ENCODE results near the gene EPHB3.
"Not testable (repeated sequence)": the region's sequence is repeated elsewhere in the genome, so short reads cannot be mapped to it uniquely, and the experiment has no call there.

The EPHB3 gene

DNA sequence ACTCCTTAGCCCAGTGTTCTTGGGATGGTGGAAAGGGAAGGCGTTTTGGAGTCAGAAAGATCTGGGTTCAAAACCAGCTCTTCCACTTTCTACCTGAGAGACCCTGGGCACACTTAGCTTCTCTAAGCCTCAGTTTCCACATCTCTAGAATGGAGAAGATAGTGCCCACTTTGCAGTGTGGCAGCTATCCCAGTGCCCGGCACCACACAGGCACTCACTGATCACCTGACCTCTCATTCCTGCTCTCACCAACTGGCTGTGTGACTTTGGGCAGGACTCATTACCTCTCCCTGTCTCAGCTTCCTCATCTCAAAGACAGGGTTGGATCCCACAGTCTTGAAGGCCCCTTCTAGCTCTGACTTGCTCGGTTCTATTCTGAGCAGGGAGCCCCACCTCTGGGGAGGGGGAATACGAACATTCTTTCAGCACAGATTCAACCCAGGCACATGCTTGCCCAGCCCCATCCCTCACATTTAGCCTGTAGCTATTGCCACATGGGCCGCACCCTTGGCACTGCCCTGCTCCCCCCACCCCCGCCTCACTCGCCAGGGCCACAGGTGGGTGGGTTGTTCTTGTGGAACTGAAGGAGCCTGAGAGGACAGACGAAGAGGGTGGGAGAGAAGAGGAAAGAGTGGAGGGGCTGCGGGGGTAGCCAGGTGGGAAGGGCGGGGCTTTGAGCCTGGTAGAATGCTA, 39.2 kb downstream of the EPHB3 start:
- DNase-seq (ENCODE audit: low spot score): no peak

DNA sequence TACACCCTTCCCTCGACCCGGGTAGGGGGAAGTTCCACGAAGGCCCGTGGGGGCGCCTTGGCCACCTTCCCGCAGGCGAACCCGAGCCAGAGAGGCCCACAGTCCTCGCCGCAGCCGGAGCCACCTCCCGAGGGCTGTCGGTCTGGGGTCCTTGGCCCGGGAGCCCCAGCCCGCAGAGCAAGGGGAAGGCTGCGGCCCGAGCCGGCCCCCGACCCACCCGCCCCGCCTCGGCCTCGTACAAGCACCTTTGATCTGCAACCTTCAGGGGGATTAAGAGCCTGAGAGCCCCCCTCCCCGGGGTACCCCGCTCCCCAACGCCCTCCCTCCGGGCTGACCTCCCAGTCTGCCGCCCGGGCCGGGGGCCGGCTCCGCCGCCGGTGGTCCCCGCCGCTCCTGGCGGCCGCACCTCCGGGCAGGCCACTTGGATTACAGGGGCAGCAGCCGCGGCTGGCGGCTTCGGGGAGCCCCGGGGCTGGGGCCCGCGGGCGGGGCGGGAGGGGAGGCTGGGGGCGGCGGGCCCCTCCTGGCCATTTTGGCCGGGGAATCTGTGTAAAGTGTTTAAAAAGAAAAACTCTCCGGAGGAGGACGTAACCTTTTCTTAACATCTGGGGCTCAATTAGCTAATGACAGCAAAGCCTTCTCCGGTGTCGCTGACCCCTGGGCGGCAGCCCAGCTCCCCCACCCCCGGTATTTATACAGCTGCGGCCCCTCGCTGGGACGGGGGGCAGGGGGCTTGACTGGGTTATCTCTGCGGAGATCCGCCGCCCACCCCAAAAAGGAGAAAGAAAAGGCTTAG, 40.2 kb downstream of the EPHB3 start:
- no peak for DNase-seq (ENCODE audit: low spot score)

DNA sequence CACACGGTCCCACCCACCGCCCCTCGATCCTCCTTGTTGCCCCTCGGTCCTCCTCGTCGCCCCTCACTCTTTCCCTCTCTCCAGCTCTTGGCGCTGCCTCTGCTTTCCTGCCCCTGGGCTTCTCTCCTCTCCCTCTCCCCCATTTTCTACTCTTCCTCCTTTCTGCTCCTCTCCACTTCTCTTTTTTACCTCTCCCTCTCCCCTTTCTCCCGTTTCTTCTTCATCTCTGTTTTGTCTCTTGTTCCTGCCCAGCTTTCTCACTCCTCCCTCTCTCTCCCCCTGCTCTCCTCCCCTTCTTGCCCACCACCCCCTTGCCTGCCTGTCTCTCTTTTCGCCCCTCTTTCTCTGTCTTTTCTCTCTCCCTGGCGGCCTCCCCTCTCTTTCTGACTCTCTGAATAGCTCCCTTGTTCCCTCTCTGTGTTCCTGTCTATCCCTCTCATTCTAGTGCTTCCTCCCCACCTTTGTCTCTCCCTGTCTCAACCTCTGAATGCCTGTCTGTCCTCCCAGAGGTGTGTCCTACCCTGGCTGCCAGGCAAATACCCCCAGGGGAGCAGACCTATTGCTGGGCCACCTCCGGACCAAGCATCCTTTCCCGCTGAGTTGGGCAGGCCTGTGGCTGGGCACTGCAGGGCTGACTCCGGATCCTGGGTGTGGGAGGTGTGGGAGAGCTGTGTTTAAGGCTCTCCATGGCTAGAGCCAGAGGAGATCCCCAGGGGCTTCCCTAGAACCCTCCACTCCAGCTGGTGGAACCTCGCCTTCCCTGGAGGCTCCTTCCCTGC, 41.0 kb downstream of the EPHB3 start:
- DNase-seq (ENCODE audit: low spot score): peak; percentile 23

DNA sequence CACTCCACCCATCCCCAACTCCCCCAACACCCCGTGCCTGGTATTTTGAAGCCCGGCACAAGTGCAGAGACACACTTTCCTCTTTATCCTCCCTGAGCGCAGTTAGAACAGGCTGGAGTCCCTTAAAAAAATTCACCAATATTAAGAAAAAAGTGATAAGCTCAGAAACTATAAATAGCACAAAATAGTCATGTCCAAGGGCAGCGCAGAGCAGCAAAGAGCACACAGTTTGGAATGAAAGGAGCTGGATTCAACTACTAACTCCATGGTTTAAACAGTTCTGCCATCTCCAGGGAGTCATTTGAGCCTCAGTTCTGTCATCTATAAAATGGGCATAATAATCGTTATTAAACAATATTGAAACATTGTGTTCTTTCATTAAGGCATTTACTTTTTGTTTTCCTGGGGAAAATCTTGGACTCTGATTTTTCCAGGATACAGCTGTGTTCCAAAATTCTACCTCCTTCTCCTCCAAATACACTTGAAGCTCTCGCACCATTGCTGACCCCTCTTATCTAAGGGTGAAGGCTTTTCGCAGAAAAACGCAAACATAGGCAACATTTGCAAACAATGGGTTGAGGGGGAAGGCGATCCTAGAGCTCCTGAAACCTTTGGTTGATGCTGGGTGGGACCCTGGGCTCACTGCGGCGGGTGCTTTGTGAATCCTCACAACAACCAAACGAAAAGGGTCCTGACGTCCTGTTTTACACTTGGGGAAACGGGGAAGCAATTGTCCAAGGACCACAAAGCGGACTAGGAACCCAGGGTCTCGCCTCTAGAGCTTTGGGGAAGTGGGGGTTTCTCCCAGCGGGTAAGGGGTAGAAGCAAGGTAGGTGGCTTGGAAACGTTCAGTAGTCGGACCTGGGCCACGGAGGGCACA, 41.8 kb downstream of the EPHB3 start:
- DNase-seq (ENCODE audit: low spot score): no peak

DNA sequence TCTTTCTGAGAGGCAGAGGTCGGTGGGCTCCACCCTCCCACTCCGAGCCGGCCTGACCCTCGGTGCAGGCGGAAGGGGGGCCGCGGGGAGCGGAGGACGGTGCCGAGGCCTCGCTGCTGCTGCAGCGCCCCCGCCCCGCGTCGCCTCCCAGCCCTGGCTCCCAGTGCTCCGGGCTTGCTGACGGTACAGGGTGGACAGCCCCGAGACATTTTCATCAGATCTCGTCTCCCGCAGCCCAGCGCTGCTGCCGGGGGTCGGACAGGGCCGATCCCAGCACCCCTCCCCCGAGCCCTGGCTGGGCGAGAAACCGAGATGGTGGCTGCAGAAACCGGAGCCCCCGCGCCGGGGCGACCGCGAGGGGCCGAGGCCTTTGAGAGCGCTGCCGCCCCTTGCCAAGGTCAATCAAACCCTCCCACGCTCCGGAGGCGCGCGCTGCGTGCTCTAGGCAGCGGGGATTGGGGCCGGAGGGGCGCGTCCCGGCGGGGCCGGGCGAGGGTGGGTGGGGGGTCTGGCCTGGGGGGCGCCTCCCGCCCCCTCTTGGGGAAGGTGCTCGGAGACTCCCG, 42.5 kb downstream of the EPHB3 start:
- no peak for DNase-seq (ENCODE audit: low spot score)

DNA sequence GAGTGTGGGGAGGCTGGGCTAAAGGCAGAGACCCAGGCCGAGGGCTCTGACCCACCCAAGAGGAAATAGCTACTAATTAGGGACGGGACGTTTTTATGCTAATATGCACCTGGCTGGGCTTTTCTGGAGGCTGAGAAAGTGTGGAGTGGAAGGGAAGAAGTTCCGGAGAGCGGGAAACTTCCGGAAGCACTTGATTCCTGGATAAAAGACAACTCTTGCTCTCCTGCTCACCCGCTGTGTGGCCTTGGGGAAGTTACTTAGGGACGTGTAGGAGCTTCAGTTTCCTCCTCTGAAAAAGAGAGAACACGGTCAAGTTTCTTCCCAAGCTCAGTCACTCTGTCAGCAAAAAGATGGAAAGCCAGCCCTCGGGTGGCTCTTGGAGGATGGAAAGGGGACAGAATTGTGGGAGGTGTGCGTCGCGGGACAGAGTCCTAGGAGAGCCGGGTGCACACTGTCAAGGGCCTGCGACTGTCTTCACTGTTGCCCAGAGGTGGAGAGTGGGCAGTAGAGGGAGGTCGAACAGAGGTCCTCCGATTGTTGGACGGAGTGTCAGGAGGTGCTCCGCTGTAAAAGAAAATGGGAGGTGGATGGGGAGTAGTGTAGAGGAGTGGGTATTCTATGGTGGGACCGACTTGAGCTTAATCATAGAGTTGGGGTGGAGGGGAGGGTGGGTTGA, 43.2 kb downstream of the EPHB3 start:
- DNase-seq (ENCODE audit: low spot score): peak; percentile 17

DNA sequence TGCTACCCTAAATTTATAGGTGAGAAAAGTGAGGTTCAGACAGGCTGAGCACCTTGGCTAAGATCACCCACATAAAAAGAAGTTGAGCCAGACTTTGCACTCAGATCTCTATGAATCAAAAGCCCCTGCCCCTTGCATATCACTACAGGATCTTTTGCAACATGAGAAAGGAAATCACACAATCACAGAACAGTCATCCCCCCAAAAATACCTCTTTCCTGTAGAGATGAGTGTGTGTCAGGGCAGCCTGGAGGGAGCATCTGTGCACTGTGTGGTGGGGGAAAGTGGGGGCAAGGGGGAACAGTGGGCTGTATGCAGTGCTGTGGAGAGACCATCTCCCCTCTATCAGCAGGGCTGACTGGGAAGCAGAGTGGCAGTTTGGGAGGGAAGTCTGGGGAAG, 46.6 kb downstream of the EPHB3 start:
- DNase-seq (ENCODE audit: low spot score): no peak

DNA sequence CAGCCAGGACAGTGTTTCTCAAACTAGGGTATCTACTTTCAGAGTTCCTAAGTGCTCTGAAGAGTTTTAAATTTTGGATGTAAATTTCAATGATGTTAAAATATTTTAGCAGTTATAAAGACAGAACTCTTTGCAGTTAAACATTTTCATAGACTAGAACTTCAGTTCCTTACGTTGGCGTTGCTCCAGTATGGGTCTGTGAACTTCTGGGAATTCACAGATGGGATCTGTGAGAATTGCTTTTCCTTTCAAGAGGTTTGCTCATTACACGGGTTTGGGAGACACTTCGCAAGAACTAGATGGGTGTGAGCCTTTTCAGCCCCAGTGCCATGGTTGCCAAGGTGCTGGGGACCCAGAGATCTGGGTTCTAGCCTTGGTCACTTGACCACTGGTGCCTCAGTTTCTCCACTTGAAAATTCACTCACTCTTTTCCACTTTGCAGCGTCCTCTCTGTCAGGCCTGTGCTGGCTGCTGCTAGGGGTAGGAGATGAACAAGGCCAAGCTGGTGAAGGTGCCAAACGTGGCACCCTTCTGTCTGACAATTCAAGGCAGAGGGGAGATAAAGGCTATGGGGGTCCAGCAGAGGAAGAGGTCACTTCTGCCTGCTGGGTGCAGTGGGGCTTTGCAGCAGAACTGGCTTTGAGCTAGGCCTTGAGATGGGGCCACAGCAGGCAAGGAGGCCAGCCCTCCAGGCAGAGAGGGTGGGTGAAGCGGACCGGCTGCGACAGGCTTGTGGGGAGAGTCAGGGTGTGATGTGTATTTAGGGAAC, 48.1 kb downstream of the EPHB3 start:
- no peak for DNase-seq (ENCODE audit: low spot score)

DNA sequence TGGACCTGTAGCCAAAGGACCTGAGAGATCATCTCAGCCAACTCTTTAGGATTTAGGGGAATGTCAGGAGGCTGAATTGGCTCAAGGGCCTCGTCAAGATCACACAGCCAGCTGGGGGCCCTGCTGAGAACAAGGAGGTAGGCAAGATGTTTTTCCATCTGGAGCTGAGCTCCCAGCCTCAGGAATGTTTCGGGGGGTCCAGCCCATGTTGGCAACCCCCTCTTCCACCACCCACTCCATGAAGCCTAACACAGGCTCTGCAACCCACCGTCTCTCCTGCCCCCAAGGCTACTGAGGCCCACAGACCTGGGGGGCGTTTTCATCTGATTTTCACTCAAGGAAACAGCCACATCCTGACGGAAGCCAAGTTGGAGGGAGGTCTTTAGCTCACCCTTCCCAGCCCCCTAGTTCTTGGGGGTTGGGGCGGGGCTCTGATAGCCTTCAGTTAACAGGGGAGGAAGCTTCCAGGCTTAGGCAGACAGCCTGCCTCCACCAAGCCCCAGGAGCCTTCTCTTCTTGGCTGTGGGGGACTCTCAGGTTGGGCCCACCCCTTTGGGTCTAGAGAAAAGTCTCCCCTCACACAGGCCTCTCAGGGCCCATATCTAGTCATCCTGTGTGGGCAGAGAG, 48.8 kb downstream of the EPHB3 start:
- no peak for DNase-seq (ENCODE audit: low spot score)

DNA sequence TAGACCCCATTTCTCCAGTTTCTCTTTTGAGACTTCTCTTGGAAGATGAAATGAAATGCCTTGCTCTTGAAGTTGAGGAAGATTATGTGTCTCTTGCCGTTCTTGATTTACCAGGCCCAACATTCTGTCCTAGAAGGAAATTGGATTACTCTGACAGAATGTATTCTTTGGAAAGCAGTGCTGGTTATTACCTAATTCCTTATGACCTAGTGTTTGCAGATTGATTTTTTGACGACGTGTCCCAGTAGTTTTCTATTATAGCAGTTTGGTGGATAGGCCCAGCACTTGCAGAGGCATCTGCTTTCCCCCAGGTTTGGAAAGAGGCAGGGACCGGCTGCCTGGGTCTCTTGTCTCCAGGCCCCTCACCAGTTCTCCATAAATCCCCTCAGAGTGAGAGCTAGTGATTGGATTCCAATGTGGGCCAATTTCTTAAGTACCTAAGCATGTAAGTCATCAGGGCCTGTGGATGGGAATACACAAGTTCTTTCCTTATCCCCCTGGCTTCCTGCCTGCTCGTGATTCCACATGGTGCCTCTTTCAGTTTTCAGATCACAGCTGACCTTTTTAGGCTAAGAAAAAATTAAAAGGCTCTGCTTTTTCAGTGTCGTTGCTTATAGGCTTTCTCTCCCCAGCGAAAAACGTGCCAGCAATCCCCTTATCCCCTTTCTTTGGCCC, 50.2 kb downstream of the EPHB3 start:
- DNase-seq (ENCODE audit: low spot score): no peak

DNA sequence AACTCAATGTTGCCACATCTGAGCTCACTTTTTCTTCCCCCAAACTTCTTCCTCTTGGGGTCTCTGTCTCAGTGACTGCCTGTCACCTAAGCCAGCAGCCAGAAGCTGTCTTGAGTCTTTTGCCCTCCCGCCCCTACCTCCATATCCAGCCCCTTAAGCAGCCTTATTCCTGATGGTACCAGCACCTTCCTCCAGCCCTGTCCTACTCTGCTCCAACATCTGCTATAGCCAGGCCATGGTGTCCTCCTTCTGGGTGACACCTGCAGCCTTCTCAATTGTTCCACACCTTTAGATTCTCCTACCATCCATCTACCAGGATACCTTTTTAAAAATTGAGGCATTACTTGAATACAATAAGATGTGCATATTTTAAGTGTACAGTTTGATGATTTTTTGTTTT, 53.8 kb downstream of the EPHB3 start:
- no peak for DNase-seq (ENCODE audit: low spot score)

DNA sequence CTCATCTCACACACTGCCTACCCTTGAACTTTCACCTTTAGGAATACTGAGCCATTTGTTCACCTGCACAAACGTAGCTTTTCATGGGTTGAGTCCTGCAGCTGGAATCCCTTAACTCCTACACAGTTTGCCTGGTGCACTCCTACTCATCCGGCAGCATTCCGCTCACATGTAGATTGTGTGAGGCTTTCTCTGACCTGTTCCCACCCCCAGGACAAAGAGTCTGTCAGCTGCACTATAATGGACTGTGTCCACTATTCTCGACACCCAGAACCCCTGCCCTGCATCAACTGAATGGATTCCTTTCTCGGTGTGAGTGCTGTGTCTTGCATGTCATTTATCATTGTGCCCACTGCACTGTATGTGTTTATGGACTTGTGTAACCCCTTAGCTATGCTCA, 54.9 kb downstream of the EPHB3 start:
- DNase-seq (ENCODE audit: low spot score): no peak

DNA sequence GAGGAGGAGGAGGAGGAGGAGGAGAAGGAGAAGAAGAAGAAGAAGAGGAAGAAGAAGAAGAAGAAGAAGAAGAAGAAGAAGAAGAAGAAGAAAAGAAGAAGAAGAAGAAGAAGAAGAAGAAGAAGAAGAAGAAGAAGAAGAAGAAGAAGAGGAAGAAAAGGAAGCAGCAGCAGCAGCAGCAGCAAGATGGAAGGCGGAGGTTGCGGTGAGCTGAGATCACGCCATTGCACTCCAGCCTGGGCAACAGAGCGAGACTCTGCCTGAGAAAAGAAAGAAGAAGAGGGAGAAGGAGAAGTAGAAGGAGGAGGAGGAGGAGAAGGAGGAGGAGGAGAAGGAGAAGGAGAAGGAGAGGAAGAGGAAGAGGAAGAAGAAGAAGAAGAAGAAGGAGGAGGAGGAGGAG, 55.7 kb downstream of the EPHB3 start:
- DNase-seq (ENCODE audit: low spot score): not testable (repeated sequence)

DNA sequence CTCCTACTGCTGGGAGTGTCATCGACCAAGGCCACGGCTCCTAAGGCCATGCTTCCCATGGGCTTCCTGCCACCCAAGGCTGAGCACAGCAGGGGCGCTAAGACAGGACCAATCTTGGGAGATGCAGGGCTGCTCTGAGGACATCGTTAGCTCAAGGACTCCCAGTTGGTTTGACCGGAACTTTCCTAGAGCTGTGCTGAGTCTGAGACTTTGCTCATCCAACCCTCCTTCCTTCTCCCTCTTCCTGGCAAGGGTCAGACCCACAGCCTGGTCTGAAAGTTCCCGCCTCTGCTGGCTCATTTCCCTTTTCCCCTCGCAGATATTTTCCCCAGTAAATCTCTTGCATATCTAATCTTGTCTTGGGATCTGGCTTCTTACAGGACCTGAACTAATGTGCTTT, 57.2 kb downstream of the EPHB3 start:
- DNase-seq (ENCODE audit: low spot score): no peak

DNA sequence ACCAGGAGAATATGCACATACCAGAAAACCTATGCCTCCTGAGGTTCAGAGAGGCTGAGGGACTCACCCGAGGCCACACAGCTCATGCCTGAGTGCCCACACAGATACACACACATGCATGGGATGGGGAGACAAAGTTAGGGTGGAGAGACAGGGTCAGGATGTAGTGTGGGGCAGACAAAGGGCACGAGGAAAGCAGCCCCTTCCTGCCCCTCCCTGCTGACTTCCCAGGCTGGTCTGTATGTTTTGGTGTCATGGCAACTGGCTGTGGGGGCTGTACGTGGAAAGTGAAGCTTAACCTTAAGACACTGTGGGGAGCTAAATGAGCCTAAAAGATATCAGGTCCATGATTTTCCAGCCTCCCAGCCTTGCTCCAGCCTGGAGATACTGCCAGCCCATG, 57.8 kb downstream of the EPHB3 start:
- no peak for DNase-seq (ENCODE audit: low spot score)

DNA sequence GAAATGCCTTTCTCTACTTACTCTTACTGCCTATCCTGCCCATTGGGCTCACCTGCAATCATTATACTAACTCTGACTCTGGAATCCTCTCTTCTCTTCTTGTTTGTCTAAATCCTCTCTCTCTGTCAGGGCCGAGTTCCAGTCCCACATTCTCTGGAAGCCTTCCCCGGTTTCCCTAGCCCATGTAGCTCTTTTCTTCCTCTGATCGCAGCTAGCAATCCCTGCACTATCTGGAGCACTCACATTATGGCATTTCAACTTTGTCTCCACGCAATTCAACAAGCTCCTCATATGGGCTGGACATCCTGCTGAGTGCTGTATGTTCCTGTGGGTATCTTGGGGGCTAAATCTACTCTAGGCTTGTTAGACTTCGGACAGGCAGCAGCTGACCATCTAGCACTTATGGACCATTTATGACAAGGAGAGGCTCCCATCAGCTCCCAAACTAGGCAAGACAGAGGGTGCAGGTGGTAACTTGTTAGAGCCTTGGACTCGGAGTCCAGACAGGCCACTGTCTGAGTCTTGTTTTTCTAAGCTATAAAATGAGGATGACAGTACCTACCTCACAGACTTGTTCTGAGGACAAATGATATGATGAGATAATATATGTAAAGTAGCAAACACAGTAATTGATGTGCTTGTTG, 58.3 kb downstream of the EPHB3 start:
- DNase-seq (ENCODE audit: low spot score): no peak

DNA sequence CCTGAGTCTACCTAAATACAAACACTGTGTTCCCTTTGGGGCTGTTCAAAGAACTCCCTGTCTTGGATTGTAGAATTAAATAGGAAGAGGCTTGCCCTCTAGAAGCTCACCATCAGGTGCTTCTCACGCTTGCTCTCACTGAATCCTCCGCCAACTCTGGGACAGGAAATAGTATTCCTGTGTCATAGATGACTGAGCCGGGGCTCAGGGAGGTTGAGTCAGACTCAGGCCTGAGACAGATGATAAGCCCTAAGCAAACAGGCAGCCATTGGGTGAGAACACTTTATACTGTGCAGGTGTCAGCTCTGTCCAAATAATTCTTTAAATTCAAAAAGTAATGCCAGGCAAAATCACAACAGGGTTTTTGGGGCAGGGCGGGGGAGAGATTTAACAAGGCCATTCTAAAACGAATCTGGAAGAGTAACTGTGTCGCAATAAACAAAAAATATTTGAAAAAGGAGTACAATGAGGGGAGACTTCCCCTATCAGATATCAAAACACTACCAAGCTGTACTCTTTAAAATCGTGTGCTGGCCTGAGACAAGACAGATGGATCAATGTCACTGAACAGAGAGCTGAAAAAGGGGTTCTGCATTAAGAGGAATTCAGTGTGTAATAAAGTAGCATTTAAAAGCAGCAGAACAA, 59.0 kb downstream of the EPHB3 start:
- no peak for DNase-seq (ENCODE audit: low spot score)

DNA sequence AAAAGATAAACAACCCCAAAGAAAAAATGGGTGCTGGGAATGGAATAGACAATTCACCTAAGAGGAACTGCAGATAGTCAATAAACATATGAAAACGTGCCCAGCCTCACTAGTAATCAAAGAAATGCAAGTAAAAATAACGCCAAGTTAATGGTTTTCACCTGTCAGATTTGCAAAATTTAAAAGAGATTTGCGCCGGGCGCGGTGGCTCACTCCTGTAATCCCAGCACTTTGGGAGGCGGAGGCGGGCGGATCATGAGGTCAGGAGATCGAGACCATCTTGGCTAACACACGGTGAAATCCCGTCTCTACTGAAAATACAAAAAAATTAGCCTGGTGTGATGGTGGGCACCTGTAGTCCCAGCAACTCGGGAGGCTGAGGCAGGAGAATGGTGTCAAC, 60.6 kb downstream of the EPHB3 start:
- not testable (repeated sequence) for DNase-seq (ENCODE audit: low spot score)
